ENCODE results near the gene IGFBP7.

Gene IGFBP7

DNA sequence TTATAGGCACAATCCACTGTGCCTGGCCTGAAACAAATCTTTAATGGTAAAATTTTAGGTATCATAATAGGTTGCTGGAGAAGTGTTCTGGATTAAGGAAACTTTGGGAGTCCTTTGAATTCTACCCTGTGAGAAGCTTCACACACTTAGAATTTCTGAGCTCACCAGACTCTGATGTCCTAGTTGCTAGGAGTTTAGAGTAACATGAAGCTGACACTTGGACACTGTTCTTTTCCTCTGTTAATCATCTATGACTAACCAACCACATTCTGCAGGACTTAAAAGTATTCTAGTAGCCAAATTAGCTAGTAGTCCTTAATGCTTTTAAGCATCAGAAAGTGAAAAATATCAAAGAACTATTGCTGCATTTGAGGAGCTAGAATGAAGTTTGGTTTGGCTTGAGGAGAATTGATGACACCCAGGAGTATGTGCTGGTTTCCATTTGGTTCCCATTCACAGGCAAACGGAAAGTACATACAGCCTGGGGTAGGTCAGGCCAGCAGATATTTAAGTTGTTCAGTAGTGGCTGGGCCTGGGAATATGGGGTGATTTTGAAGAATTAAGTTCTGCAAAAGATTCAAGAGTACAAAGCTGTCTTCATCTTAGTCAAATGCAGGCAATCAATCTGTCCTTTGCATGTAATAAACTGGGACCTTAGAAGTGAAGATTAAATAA, 38.8 kb upstream of the IGFBP7 start:
- no peaks in the 10 kb centered on the region for H3K27me3 ChIP-seq (ENCODE audit: control insufficient read depth, insufficient read depth, low read length)
- H3K9me3 ChIP-seq (ENCODE audit: control insufficient read depth, low read length) = no peaks in the 10 kb centered on the region
- no peaks in the 10 kb centered on the region for H3K4me1 ChIP-seq (ENCODE audit: control insufficient read depth, insufficient read depth, low read length)
- H3K4me3 ChIP-seq (ENCODE audit: low read length) = no peak overlapping the region
- H3K36me3 ChIP-seq (ENCODE audit: control insufficient read depth, insufficient read depth, low read length) = no peaks in the 10 kb centered on the region
- no peak overlapping the region for H3K9ac ChIP-seq (ENCODE audit: low read length)

DNA sequence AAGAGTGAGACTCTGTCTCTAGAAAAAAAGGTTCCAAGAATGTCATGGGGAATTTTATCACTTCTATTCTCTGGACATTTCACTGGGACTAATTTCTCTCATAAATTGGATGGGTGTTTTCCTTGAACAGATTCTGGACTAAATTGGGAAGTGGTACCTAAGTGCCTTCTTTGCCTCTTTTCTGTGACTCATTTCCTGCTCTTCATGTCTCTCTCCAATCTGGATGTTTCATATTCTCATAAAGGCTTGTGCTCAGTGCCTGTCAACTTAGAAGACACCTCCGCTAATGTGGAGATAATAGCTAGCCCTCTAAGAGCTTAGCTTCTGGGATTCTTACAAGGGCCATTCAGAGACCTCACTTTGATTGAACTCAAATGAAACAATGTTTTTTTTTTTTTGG, 38.0 kb upstream of the IGFBP7 start:
- H3K4me1 ChIP-seq (ENCODE audit: control insufficient read depth, insufficient read depth, low read length) = no peaks in the 10 kb centered on the region

DNA sequence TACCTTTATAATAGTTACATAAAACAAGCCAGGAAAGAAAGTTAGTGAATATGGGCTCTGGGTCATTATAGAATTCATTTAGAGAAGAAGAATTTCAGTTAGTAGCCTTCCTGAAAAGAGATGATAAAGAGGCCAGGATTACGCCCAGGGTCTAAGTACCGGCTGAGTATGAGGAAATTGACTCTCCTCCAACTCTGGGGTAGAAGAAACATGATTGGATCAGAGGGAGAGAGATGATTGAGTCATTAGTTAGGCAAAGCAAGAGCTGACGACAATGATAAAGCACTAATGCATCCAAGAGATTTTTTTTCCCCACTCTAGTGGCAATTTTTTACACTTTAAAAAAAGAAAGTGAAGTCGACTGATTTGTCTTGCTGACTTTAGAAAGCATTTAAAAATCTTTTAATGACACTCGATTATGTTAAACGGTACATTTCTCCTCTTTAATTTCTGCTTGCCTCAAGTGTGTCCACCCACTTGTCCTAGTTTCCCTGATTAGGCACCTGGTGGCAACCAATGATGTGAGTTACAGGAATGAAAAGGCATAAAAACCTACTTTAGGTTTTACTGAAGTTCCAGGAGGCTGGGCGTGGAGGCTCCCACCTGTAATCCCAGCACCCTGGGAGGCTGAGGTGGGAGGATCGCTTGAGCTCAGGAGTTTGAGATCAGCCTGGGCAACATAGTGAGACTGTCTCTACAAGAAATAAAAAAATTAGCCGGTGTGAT, 37.3 kb upstream of the IGFBP7 start:
- H3K9me3 ChIP-seq (ENCODE audit: control insufficient read depth, low read length) = no peaks in the 10 kb centered on the region
- H3K27me3 ChIP-seq (ENCODE audit: control insufficient read depth, insufficient read depth, low read length) = no peaks in the 10 kb centered on the region
- no peak overlapping the region for H3K9ac ChIP-seq (ENCODE audit: low read length)
- no peaks in the 10 kb centered on the region for H3K36me3 ChIP-seq (ENCODE audit: control insufficient read depth, insufficient read depth, low read length)
- H3K4me3 ChIP-seq (ENCODE audit: low read length) = no peak overlapping the region
- no peaks in the 10 kb centered on the region for H3K4me1 ChIP-seq (ENCODE audit: control insufficient read depth, insufficient read depth, low read length)

More for the DNA sequence above, 38.0 kb upstream of the IGFBP7 start:
- Histone ChIP-seq H3K27me3 (ENCODE audit: control insufficient read depth, insufficient read depth, low read length) (no peaks in the 10 kb centered on the region), H3K9ac (ENCODE audit: low read length) (no peak overlapping the region), H3K4me3 (ENCODE audit: low read length) (no peak overlapping the region), H3K9me3 (ENCODE audit: control insufficient read depth, low read length) (no peaks in the 10 kb centered on the region), H3K36me3 (ENCODE audit: control insufficient read depth, insufficient read depth, low read length) (no peaks in the 10 kb centered on the region)

GRCh38 chr4:57146444-57146843, 36.3 kb upstream of the IGFBP7 start:
- Histone ChIP-seq H3K9me3 (ENCODE audit: control insufficient read depth, low read length) (no peaks in the 10 kb centered on the region), H3K4me3 (ENCODE audit: low read length) (no peak overlapping the region), H3K27me3 (ENCODE audit: control insufficient read depth, insufficient read depth, low read length) (no peaks in the 10 kb centered on the region), H3K36me3 (ENCODE audit: control insufficient read depth, insufficient read depth, low read length) (no peaks in the 10 kb centered on the region), H3K9ac (ENCODE audit: low read length) (no peak overlapping the region), H3K4me1 (ENCODE audit: control insufficient read depth, insufficient read depth, low read length) (no peaks in the 10 kb centered on the region)

DNA sequence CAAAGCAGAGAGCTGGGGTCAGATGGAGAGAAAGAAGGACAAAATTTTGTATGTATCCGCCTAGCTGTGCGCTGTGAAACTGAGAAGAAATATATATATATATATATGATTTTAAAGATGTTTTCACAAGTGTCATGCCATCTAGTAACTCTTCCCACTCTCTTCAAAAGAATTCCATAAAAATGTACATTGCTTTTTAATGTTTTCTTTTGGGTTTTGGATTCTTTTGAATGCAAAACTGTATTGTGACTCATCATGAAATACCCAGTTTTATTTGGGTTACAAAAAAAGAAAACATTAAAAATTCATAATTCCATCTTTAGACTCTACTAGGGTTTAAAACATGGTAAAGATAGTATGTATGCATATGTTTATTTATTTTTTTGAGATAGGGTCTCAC, 34.3 kb upstream of the IGFBP7 start:
- H3K9ac ChIP-seq (ENCODE audit: low read length) = no peak overlapping the region
- no peaks in the 10 kb centered on the region for H3K27me3 ChIP-seq (ENCODE audit: control insufficient read depth, insufficient read depth, low read length)
- no peak overlapping the region for H3K4me3 ChIP-seq (ENCODE audit: low read length)
- no peaks in the 10 kb centered on the region for H3K4me1 ChIP-seq (ENCODE audit: control insufficient read depth, insufficient read depth, low read length)
- H3K36me3 ChIP-seq (ENCODE audit: control insufficient read depth, insufficient read depth, low read length) = no peaks in the 10 kb centered on the region
- no peaks in the 10 kb centered on the region for H3K9me3 ChIP-seq (ENCODE audit: control insufficient read depth, low read length)

DNA sequence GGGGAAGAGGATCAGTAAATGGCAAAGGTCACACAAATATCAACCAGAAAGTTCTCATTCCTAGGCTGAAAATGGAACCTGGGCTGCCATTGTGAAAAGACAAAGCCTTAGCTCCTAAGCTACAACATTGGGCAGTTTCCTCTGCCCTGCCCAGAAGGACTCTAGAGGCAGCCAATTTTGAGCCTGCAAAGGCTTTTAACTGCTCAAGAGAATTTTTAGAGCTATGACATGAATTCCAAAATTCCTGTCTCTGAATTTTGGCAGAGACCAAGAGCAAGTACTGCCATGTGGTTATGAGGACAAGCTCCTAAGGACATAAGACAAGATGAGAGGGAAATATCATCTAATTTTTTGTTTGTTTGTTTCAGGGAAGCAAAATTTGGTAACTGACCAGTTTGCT, 29.6 kb upstream of the IGFBP7 start:
- H3K4me1 ChIP-seq (ENCODE audit: control insufficient read depth, insufficient read depth, low read length) = no peaks in the 10 kb centered on the region
- H3K9ac ChIP-seq (ENCODE audit: low read length) = no peak overlapping the region
- H3K9me3 ChIP-seq (ENCODE audit: control insufficient read depth, low read length) = no peaks in the 10 kb centered on the region
- H3K4me3 ChIP-seq (ENCODE audit: low read length) = no peak overlapping the region
- H3K36me3 ChIP-seq (ENCODE audit: control insufficient read depth, insufficient read depth, low read length) = no peaks in the 10 kb centered on the region
- H3K27me3 ChIP-seq (ENCODE audit: control insufficient read depth, insufficient read depth, low read length) = no peaks in the 10 kb centered on the region

DNA sequence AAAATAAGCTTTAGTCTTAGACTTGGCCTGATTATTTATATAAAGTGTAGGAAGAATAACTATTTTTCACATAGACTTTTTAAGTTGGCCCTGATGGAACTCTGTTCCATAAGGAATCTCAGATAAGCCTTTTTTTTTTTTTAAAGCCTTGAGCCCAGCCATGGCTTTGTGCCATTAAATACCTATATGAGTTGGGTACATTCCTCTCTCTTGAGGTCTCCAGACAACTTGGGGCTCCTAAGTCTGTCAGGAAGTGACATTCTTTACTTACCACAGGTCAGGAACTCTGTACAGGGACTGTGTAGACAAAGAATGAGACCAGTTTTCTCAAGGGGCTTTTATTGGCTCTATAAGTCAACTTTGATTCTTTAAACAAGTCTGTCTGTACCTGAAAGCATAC, 27.1 kb upstream of the IGFBP7 start:
- Histone ChIP-seq H3K9me3 (ENCODE audit: control insufficient read depth, low read length) (no peaks in the 10 kb centered on the region), H3K27me3 (ENCODE audit: control insufficient read depth, insufficient read depth, low read length) (no peaks in the 10 kb centered on the region), H3K4me1 (ENCODE audit: control insufficient read depth, insufficient read depth, low read length) (no peaks in the 10 kb centered on the region), H3K36me3 (ENCODE audit: control insufficient read depth, insufficient read depth, low read length) (no peaks in the 10 kb centered on the region), H3K9ac (ENCODE audit: low read length) (no peak overlapping the region), H3K4me3 (ENCODE audit: low read length) (no peak overlapping the region)

- no peaks in the 10 kb centered on the region for H3K9me3 ChIP-seq (ENCODE audit: control insufficient read depth, low read length)
- no peak overlapping the region for H3K9ac ChIP-seq (ENCODE audit: low read length)
- H3K4me1 ChIP-seq (ENCODE audit: control insufficient read depth, insufficient read depth, low read length) = no peaks in the 10 kb centered on the region
- H3K36me3 ChIP-seq (ENCODE audit: control insufficient read depth, insufficient read depth, low read length) = no peaks in the 10 kb centered on the region
- no peaks in the 10 kb centered on the region for H3K27me3 ChIP-seq (ENCODE audit: control insufficient read depth, insufficient read depth, low read length)
- H3K4me3 ChIP-seq (ENCODE audit: low read length) = no peak overlapping the region
These were observed 26.1 kb upstream of the IGFBP7 start for GRCh38 chr4:57136281-57136680.

DNA sequence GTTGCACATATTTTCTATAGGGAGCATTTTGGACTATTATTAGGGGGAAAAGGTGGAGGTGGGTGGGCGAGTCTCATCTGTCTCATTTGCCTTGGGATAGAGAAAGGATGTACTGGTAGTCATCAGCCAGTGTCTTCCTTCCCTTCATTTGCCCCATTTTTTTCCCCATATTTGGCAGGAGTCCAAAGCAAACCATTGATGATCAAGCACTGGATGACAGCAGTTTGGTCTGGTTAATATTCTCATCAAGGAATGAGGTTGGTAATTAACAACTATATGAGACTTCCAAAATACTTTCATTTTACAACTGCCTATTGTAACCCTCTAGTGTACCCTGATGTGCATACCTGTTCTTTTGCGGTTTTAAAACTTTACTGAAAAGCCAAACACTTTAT, 22.6 kb upstream of the IGFBP7 start:
- Histone ChIP-seq H3K9ac (ENCODE audit: low read length) (no peak overlapping the region), H3K9me3 (ENCODE audit: control insufficient read depth, low read length) (no peaks in the 10 kb centered on the region), H3K36me3 (ENCODE audit: control insufficient read depth, insufficient read depth, low read length) (no peaks in the 10 kb centered on the region), H3K4me1 (ENCODE audit: control insufficient read depth, insufficient read depth, low read length) (no peaks in the 10 kb centered on the region), H3K4me3 (ENCODE audit: low read length) (no peak overlapping the region), H3K27me3 (ENCODE audit: control insufficient read depth, insufficient read depth, low read length) (no peaks in the 10 kb centered on the region)

DNA sequence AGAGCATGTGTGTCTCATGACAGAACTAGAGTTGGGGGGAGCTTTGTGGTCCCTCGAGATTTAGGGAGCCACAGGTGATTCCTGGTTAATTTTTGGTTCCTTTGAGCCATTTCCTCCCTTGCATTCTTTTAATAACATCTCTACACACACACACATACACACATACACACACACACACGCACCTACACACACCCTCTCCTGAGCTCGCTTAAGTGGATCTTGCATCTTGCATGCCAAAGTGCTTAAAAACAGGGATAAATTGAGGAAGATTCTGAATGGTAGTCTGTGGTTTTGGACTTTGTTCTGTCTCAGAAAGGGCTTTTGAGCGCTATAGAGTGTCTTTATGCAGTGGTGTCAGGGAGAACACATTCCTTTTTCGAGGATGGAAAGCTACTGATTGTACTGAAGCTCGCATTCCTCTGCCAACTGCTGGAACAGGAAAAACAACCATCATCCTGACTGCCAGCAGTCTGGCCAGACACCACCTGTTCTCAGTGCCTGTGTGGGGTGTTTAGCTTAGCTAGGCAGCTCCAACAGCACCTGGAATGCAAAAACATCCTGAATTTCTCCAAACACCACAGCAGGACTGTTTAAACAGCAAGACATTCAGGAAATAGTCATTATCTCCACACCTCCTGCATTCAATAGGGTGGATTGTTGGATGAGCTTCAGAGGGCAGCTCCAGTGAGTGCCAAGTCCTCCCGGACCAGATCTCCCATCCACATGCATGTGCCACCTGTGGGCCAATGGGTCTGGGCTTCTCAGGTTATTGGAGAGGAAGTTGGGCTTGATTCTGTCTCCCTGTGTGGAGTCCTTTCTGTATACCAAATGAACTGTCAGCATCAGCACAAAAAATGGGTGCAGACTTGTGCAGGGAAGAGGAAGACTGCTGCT, 21.9 kb upstream of the IGFBP7 start:
- H3K27me3 ChIP-seq (ENCODE audit: control insufficient read depth, insufficient read depth, low read length) = no peaks in the 10 kb centered on the region
- no peak overlapping the region for H3K9ac ChIP-seq (ENCODE audit: low read length)
- no peak overlapping the region for H3K4me3 ChIP-seq (ENCODE audit: low read length)
- no peaks in the 10 kb centered on the region for H3K4me1 ChIP-seq (ENCODE audit: control insufficient read depth, insufficient read depth, low read length)
- no peaks in the 10 kb centered on the region for H3K9me3 ChIP-seq (ENCODE audit: control insufficient read depth, low read length)
- no peaks in the 10 kb centered on the region for H3K36me3 ChIP-seq (ENCODE audit: control insufficient read depth, insufficient read depth, low read length)

DNA sequence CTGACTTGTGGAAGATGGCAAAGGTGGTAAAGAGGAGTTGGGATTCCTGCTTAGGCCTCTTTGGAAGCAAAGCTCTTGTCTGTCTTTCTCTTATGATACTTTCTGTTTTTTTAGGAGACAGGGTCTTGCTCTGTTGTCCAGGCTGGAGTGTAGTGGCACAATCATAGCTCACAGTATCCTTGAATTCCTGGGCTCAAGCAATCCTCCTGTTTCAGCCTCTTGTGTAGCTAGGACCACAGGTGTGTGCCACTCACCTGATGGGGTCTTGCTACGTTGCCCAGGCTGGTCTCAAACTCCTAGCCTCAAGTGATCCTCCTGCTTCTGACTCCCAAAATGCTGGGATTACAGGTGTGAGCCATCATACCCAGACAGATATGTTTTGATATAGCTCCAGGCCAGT, 19.3 kb upstream of the IGFBP7 start:
- Histone ChIP-seq H3K36me3 (ENCODE audit: control insufficient read depth, insufficient read depth, low read length) (no peaks in the 10 kb centered on the region), H3K27me3 (ENCODE audit: control insufficient read depth, insufficient read depth, low read length) (no peaks in the 10 kb centered on the region), H3K4me3 (ENCODE audit: low read length) (no peak overlapping the region), H3K9ac (ENCODE audit: low read length) (no peak overlapping the region), H3K4me1 (ENCODE audit: control insufficient read depth, insufficient read depth, low read length) (no peaks in the 10 kb centered on the region), H3K9me3 (ENCODE audit: control insufficient read depth, low read length) (no peaks in the 10 kb centered on the region)

GRCh38 chr4:57127361-57127760, 17.2 kb upstream of the IGFBP7 start:
- Histone ChIP-seq H3K4me3 (ENCODE audit: low read length) (no peak overlapping the region), H3K9me3 (ENCODE audit: control insufficient read depth, low read length) (no peaks in the 10 kb centered on the region), H3K36me3 (ENCODE audit: control insufficient read depth, insufficient read depth, low read length) (no peaks in the 10 kb centered on the region), H3K4me1 (ENCODE audit: control insufficient read depth, insufficient read depth, low read length) (no peaks in the 10 kb centered on the region), H3K27me3 (ENCODE audit: control insufficient read depth, insufficient read depth, low read length) (no peaks in the 10 kb centered on the region), H3K9ac (ENCODE audit: low read length) (no peak overlapping the region)
